Keratinocyte (primary cell): ENCODE measurements around the gene PLPP1. TPM values are rescaled to one million over a fixed set of nuclear protein-coding genes. Genes with fewer than 3 reads are reported as not detected.
A peak's percentile ranks its signal among the peaks of the same experiment; 100 is the strongest.

Source experiments
- DNase-seq: peaks from one replicate; pipeline ENCODE4 v3.0.0-alpha.2; 2011; ENCODE audit warnings: low read depth, missing footprints, low spot score
- FAIRE-seq: peaks from 2 replicates; lab custom pipeline; 2011; peaks lifted over from hg19 to GRCh38; lab: Jason Lieb, UNC
- H2AFZ ChIP-seq: 2 replicates; pipeline ENCODE4 v1.6.0; 2012; ENCODE audit warnings: low read length, control low read depth, inconsistent platforms; ENCODE audit not compliant: control insufficient read depth
- H3K27ac ChIP-seq: 2 replicates; pipeline ENCODE4 v1.5.1; 2011; ENCODE audit warnings: low read length; ENCODE audit not compliant: control insufficient read depth, insufficient read depth
- H3K27me3 ChIP-seq: 3 replicates; pipeline ENCODE4 v1.6.0; 2011; ENCODE audit warnings: low read length; ENCODE audit not compliant: control insufficient read depth, insufficient read depth; ENCODE audit errors: extremely low read depth
- H3K36me3 ChIP-seq, 2 experiments: 2 replicates in 1 of 2; 3 replicates in 1 of 2; pipeline ENCODE4 v1.5.1; 2011; ENCODE audit warnings: low read length in 2 of 2, mild to moderate bottlenecking in 1 of 2; ENCODE audit not compliant: control insufficient read depth in 2 of 2, insufficient read depth in 2 of 2; ENCODE audit errors: extremely low read depth in 1 of 2
- H3K4me1 ChIP-seq: 3 replicates; pipeline ENCODE4 v1.5.1; 2011; ENCODE audit warnings: low read length; ENCODE audit not compliant: control insufficient read depth, insufficient read depth; ENCODE audit errors: extremely low read depth
- H3K4me2 ChIP-seq: 3 replicates; pipeline ENCODE4 v1.6.0; 2011; ENCODE audit warnings: low read depth, low read length; ENCODE audit not compliant: control insufficient read depth, insufficient read depth; ENCODE audit errors: extremely low read depth
- H3K4me3 ChIP-seq, 3 experiments: fragments of 200-600 bp in 1 of 3; sonication (generic) in 1 of 3; 2 replicates in 2 of 3; 3 replicates in 1 of 3; pipeline ENCODE4 v1.5.1; 2011 to 2016; ENCODE audit warnings: low read length in 3 of 3, mild to moderate bottlenecking in 3 of 3, control low read depth in 2 of 3, inconsistent platforms in 1 of 3, low read depth in 1 of 3, mixed read lengths in 1 of 3, mixed run types in 1 of 3, moderate library complexity in 1 of 3; ENCODE audit not compliant: control insufficient read depth in 2 of 3, insufficient read depth in 2 of 3; ENCODE audit errors: extremely low read depth in 1 of 3
- H3K79me2 ChIP-seq: 2 replicates; pipeline ENCODE4 v1.6.0; 2012; ENCODE audit warnings: low read length; ENCODE audit not compliant: control insufficient read depth, insufficient read depth
- H3K9ac ChIP-seq: 3 replicates; pipeline ENCODE4 v1.6.0; 2011; ENCODE audit warnings: low read length; ENCODE audit not compliant: control insufficient read depth, insufficient read depth; ENCODE audit errors: extremely low read depth
- H3K9me1 ChIP-seq: 3 replicates; pipeline ENCODE4 v1.6.0; 2011; ENCODE audit warnings: low read length; ENCODE audit not compliant: control insufficient read depth, insufficient read depth; ENCODE audit errors: extremely low read depth
- H3K9me3 ChIP-seq: 2 replicates; pipeline ENCODE4 v1.5.1; 2012; ENCODE audit warnings: low read depth, low read length; ENCODE audit not compliant: control insufficient read depth
- H4K20me1 ChIP-seq: 3 replicates; pipeline ENCODE4 v1.6.0; 2011; ENCODE audit warnings: low read length; ENCODE audit not compliant: control insufficient read depth, insufficient read depth; ENCODE audit errors: extremely low read depth
- EZH2 ChIP-seq: IDR thresholded peaks from one replicate; pipeline ENCODE4 v1.6.1; 2012; ENCODE audit warnings: inconsistent platforms, mild to moderate bottlenecking, low read length, moderate library complexity
- dilution Hi-C: fragments of 300-500 bp; cut with MboI; formaldehyde crosslinking; loops from one replicate; pipeline ENCODE4 v1.7.0; 2020; ENCODE audit warnings: low sequenced_read_pairs; ENCODE audit not compliant: extremely low pct_ligation_motif_present
- polyA minus RNA-seq, 3 experiments: library from RNA; depleted of rRNA, polyadenylated mRNA; stranded (reverse); fragments of >200 nt; gene quantifications; 1 replicate in 1 of 3; 2 replicates in 1 of 3; 3 replicates in 1 of 3; pipeline ENCODE4 v1.2.3, GENCODE V29; 2011
- polyA plus RNA-seq, 5 experiments: library from polyadenylated mRNA; depleted of rRNA in 3 of 5; stranded (reverse) in 3 of 5; stranded (forward) in 1 of 5; unstranded in 1 of 5; fragments of >200 nt; gene quantifications; 1 replicate in 1 of 5; 2 replicates in 3 of 5; 3 replicates in 1 of 5; pipeline versions ENCODE4 v1.2.1 to v1.2.3, GENCODE V29; 2011 to 2012; ENCODE audit warnings: missing spikeins in 2 of 5, low read depth in 1 of 5, low replicate concordance in 1 of 5
- TF ChIP-seq, protein P1 (sequence below), 3 experiments: IDR thresholded peaks in 1 of 3; conservative IDR thresholded peaks in 1 of 3; optimal IDR thresholded peaks in 1 of 3; 2 replicates in 2 of 3; 3 replicates in 1 of 3; pipeline versions ENCODE3 to v1.5.1; 2011; ENCODE audit warnings: low read length in 3 of 3, mild to moderate bottlenecking in 3 of 3, moderate library complexity in 2 of 3, control low read depth in 1 of 3, inconsistent platforms in 1 of 3; ENCODE audit not compliant: insufficient read depth in 2 of 3; ENCODE audit errors: extremely low read depth in 1 of 3

PLPP1 gene
- 12.8 to 13.5 TPM (median 13.2 TPM) in 3 replicates for polyA plus RNA-seq
- polyA plus RNA-seq (2011; ENCODE audit: low read depth): 2.1 TPM
- 9.4 and 13.0 TPM in 2 replicates for polyA plus RNA-seq (2011; cell fraction: cytosol; rRNA removed)
- 19.9 and 21.4 TPM in 2 replicates for polyA plus RNA-seq (2011; cell fraction: nucleus; rRNA removed)
- 7.3 and 8.9 TPM in 2 replicates for polyA plus RNA-seq (2012; ENCODE audit: low replicate concordance)
- polyA minus RNA-seq: 3.0 to 13.3 TPM (median 11.1 TPM) in 3 replicates
- 17.6 TPM for polyA minus RNA-seq (2011; cell fraction: cytosol; rRNA and poly(A)+ RNA removed)
- 8.9 and 11.9 TPM in 2 replicates for polyA minus RNA-seq (2011; cell fraction: nucleus; rRNA and poly(A)+ RNA removed)

DNA sequence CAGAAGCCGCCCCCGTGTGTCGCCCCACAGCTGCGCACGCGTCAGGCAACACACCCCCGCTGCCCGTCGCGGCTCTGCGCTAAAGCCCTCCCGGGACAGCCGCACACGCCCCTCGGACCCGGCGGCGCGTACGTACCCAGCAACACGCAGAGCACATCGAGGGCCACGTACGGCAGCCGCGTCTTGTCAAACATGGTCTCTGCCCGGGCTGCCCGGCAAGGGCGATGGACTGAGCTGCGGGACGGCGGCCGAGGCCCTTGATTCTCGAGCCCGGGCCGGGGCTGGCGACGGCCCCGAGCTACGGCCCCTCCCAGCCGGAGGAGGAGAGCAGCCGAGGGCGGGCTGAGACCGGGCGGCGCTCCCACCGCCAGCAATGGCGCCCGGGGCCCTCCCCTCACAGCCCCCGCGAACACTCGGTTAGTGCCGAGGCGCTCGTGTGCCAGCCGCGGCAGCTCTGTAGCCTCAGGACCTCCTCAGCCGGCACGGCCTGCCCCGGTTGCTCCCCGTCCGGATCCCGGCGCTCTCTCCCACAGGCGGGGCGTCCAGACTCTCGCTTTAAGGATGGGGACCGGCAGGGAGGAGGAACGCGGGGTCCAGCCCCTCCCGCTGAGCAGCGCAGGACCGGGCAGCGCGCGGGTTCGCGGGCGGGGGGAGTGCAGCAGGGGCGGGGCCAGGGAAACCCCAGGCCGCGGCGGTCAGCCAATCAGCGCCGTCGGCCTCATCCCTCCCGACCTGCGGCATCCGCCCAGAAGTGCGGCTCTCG, at the start of gene PLPP1:
TSS of gene PLPP1 (minus strand) at position 529 of the 763 bp plus-strand sequence. CDS start at position 194, 335 bp downstream.
- no peak for FAIRE-seq
- dilution Hi-C loops: no loop called here

GRCh38 chr5:55583578-55583977, 48.8 kb upstream of the PLPP1 start:
- Histone ChIP-seq H3K36me3 (no peaks in the 10 kb centered on the region), H3K4me1 (no peaks in the 10 kb centered on the region), H3K9me3 (no peaks in the 10 kb centered on the region), H3K9ac (no peak overlapping the region), H2AFZ (no peak overlapping the region), H3K27ac (no peak overlapping the region), H3K4me2 (no peak overlapping the region), H4K20me1 (no peaks in the 10 kb centered on the region), H3K4me3 (no peak overlapping the region), H3K9me1 (no peaks in the 10 kb centered on the region), H3K79me2 (no peaks in the 10 kb centered on the region), H3K27me3 (no peaks in the 10 kb centered on the region)
- no peak for FAIRE-seq
- dilution Hi-C loops: no loop called here
- no peak for TF ChIP-seq EZH2
- TF ChIP-seq, protein P1, sequence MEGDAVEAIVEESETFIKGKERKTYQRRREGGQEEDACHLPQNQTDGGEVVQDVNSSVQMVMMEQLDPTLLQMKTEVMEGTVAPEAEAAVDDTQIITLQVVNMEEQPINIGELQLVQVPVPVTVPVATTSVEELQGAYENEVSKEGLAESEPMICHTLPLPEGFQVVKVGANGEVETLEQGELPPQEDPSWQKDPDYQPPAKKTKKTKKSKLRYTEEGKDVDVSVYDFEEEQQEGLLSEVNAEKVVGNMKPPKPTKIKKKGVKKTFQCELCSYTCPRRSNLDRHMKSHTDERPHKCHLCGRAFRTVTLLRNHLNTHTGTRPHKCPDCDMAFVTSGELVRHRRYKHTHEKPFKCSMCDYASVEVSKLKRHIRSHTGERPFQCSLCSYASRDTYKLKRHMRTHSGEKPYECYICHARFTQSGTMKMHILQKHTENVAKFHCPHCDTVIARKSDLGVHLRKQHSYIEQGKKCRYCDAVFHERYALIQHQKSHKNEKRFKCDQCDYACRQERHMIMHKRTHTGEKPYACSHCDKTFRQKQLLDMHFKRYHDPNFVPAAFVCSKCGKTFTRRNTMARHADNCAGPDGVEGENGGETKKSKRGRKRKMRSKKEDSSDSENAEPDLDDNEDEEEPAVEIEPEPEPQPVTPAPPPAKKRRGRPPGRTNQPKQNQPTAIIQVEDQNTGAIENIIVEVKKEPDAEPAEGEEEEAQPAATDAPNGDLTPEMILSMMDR (optimal IDR thresholded peaks at IDR 0.05 in 1 of 3, IDR thresholded peaks at IDR 0.05 in 1 of 3, conservative IDR thresholded peaks at IDR 0.05 in 1 of 3; ENCODE audit: extremely low read depth in 1 of 3, insufficient read depth in 2 of 3, low read length in 3 of 3): no peak
- DNase-seq: no peak

More for the DNA sequence above, at the start of gene PLPP1:
- Histone ChIP-seq H3K79me2 (no peaks in the 10 kb centered on the region), H2AFZ (peak within 1 kb of the TSS; percentile 98), H3K36me3 (no peaks in the 10 kb centered on the region), H3K27me3 (no peaks in the 10 kb centered on the region), H3K27ac (peak within 1 kb of the TSS; percentile 64), H3K4me2 (peak within 1 kb of the TSS; percentile 97), H4K20me1 (no peaks in the 10 kb centered on the region), H3K4me3 (peak within 1 kb of the TSS; percentile 84 to 90 (median 89)), H3K4me1 (peaks cover 9% of the 10 kb centered on the region), H3K9me1 (peaks cover 3% of the 10 kb centered on the region), H3K9me3 (no peaks in the 10 kb centered on the region), H3K9ac (peak within 1 kb of the TSS; percentile 81)
- DNase-seq: peak; percentile 21
- no peak for TF ChIP-seq EZH2
- TF ChIP-seq, protein P1 (optimal IDR thresholded peaks at IDR 0.05 in 1 of 3, IDR thresholded peaks at IDR 0.05 in 1 of 3, conservative IDR thresholded peaks at IDR 0.05 in 1 of 3; ENCODE audit: extremely low read depth in 1 of 3, insufficient read depth in 2 of 3, low read length in 3 of 3): no peak
